HCT116 (cell line): ENCODE measurements around the gene TBC1D13. TPM values are rescaled to one million over a fixed set of nuclear protein-coding genes. Genes with fewer than 3 reads are reported as not detected.

ENCODE experiments used
- ATAC-seq: fragments of 200-7000 bp; cut with Tn5 transposase; 2 replicates; pipeline ENCODE4 v1.9.1; 2020; ENCODE audit warnings: mild to moderate bottlenecking, moderate library complexity
- BruUV-seq: library from RNA; stranded (reverse); fragments of 400-500 nt; replicated peaks from 2 replicates; lab custom pipeline; 2021; lab: Mats Ljungman, UMichigan
- CTCF ChIA-PET: fragments of 300-600 bp; sonication (Branson Sonifier 250); formaldehyde crosslinking; loops from one replicate; lab custom pipeline; 2021; ENCODE audit warnings: antibody characterized with exemption; lab: Charles Lee
- POLR2A ChIA-PET: fragments of 300-600, 350-600 bp; sonication (Branson Sonifier 250); formaldehyde crosslinking; loops from one replicate; lab custom pipeline; 2021; ENCODE audit warnings: antibody characterized with exemption; lab: Charles Lee
- RAD21 ChIA-PET, 2 experiments: fragments of 300-600 bp; sonication (Branson Sonifier 250); formaldehyde crosslinking; loops; one replicate each; lab custom pipeline; 2023; ENCODE audit warnings: low total read pairs in 2 of 2; ENCODE audit not compliant: uncharacterized antibody in 2 of 2, unreplicated experiment in 2 of 2, low non-redundant PET in 1 of 2; lab: Charles Lee
- DNase-seq: peaks from one replicate; pipeline ENCODE4 v3.0.0-alpha.2; 2010; ENCODE audit warnings: low read depth, low spot score
- H2AFZ ChIP-seq: fragments of 200-600 bp; shearing (Covaris generic), sonication (generic); 2 replicates; pipeline ENCODE4 v1.6.1; 2017; ENCODE audit warnings: low read depth, mixed run types, mixed read lengths, antibody characterized with exemption, low read length; ENCODE audit not compliant: poor library complexity, severe bottlenecking
- H3K27ac ChIP-seq: 2 replicates; pipeline ENCODE4 v1.5.1; 2012; ENCODE audit warnings: low read depth, low read length
- H3K27me3 ChIP-seq: fragments of 200-600 bp; sonication (generic); 2 replicates; pipeline ENCODE4 v1.6.1; 2016; ENCODE audit warnings: mixed run types, low read length, mixed read lengths; ENCODE audit not compliant: insufficient read depth
- H3K36me3 ChIP-seq, 2 experiments: fragments of 200-500 bp in 1 of 2; fragments of 200-600 bp in 1 of 2; sonication (Bioruptor generic) in 1 of 2; sonication (generic) in 1 of 2; 2 replicates each; pipeline versions ENCODE4 v1.5.1 to v1.6.1; 2014 to 2016; ENCODE audit warnings: low read length in 2 of 2, inconsistent platforms in 1 of 2, mixed read lengths in 1 of 2, mixed run types in 1 of 2; ENCODE audit not compliant: insufficient read depth in 2 of 2, control insufficient read depth in 1 of 2
- H3K4me1 ChIP-seq, 2 experiments: fragments of 200-600 bp in 1 of 2; sonication (generic) in 1 of 2; 2 replicates each; pipeline versions ENCODE4 v1.5.1 to v1.6.1; 2012 to 2017; ENCODE audit warnings: low read length in 2 of 2, inconsistent platforms in 1 of 2, mild to moderate bottlenecking in 1 of 2, mixed read lengths in 1 of 2, mixed run types in 1 of 2, moderate library complexity in 1 of 2; ENCODE audit not compliant: insufficient read depth in 2 of 2, control insufficient read depth in 1 of 2
- H3K4me2 ChIP-seq: fragments of 200-600 bp; sonication (generic); 2 replicates; pipeline ENCODE4 v1.6.1; 2017; ENCODE audit warnings: mixed run types, low read length, mixed read lengths
- H3K4me3 ChIP-seq, 2 experiments: fragments of 200-600 bp in 1 of 2; sonication (generic) in 1 of 2; replicated peaks in 1 of 2; 2 replicates each; pipeline ENCODE4 v1.5.1; 2011 to 2016; ENCODE audit warnings: low read length in 2 of 2, control low read depth in 1 of 2, low read depth in 1 of 2, mild to moderate bottlenecking in 1 of 2, mixed read lengths in 1 of 2, mixed run types in 1 of 2
- H3K79me2 ChIP-seq: fragments of 200-600 bp; sonication (generic); 2 replicates; pipeline ENCODE4 v1.6.1; 2017; ENCODE audit warnings: mild to moderate bottlenecking, mixed run types, low read length, moderate library complexity, mixed read lengths; ENCODE audit not compliant: insufficient read depth
- H3K9ac ChIP-seq: fragments of 200-600 bp; sonication (generic); 2 replicates; pipeline ENCODE4 v1.6.1; 2016; ENCODE audit warnings: low read length, mixed read lengths
- H3K9me2 ChIP-seq: fragments of 200-600 bp; sonication (generic), shearing (Covaris generic); 2 replicates; pipeline ENCODE4 v1.6.1; 2017; ENCODE audit warnings: mixed run types, mild to moderate bottlenecking, moderate library complexity; ENCODE audit not compliant: insufficient read depth
- H3K9me3 ChIP-seq, 2 experiments: fragments of 200-500 bp in 1 of 2; fragments of 200-600 bp in 1 of 2; sonication (Bioruptor generic) in 1 of 2; sonication (generic) in 1 of 2; 2 replicates each; pipeline ENCODE4 v1.6.1; 2014 to 2017; ENCODE audit warnings: low read length in 2 of 2, mixed read lengths in 2 of 2, inconsistent platforms in 1 of 2, low read depth in 1 of 2, mild to moderate bottlenecking in 1 of 2, mixed run types in 1 of 2, moderate library complexity in 1 of 2; ENCODE audit not compliant: control insufficient read depth in 1 of 2, insufficient read depth in 1 of 2
- H4K20me1 ChIP-seq: fragments of 200-600 bp; sonication (generic), shearing (Covaris generic); 2 replicates; pipeline ENCODE4 v1.6.1; 2017; ENCODE audit warnings: mixed run types, mild to moderate bottlenecking, moderate library complexity; ENCODE audit not compliant: insufficient read depth
- EGR1 ChIP-seq: IDR thresholded peaks from 2 replicates; pipeline ENCODE4 v1.6.1; 2012; ENCODE audit warnings: low read depth
- ELF1 ChIP-seq: IDR thresholded peaks from 2 replicates; pipeline ENCODE4 v1.6.1; 2012; ENCODE audit warnings: low read depth, borderline replicate concordance
- EZH2phosphoT487 ChIP-seq: fragments of 200-600 bp; IDR thresholded peaks from 2 replicates; pipeline ENCODE4 v1.6.1; 2018; ENCODE audit warnings: antibody characterized with exemption, borderline replicate concordance
- FOSL1 ChIP-seq: IDR thresholded peaks from 2 replicates; pipeline ENCODE4 v1.6.1; 2012; ENCODE audit warnings: low read depth
- JUND ChIP-seq: IDR thresholded peaks from 2 replicates; pipeline ENCODE4 v1.6.1; 2012
- POLR2A ChIP-seq: IDR thresholded peaks from 2 replicates; pipeline ENCODE4 v1.7.0; 2011; ENCODE audit warnings: borderline replicate concordance; ENCODE audit not compliant: insufficient read depth, insufficient read length; ENCODE audit errors: extremely low read depth
- POLR2AphosphoS5 ChIP-seq: IDR thresholded peaks from 2 replicates; pipeline ENCODE4 v1.6.1; 2011; ENCODE audit warnings: mild to moderate bottlenecking, low read depth, low read length, moderate library complexity
- RAD21 ChIP-seq: IDR thresholded peaks from 2 replicates; pipeline ENCODE4 v1.6.1; 2012; ENCODE audit warnings: low read depth, mild to moderate bottlenecking
- SIN3A ChIP-seq: IDR thresholded peaks from 2 replicates; pipeline ENCODE4 v1.6.1; 2012; ENCODE audit warnings: low read depth
- SP1 ChIP-seq: IDR thresholded peaks from 2 replicates; pipeline ENCODE4 v1.6.1; 2012; ENCODE audit warnings: low read depth
- TCF7L2 ChIP-seq: IDR thresholded peaks from 2 replicates; pipeline ENCODE4 v1.7.0; 2011; ENCODE audit warnings: borderline replicate concordance, inconsistent platforms; ENCODE audit not compliant: insufficient read depth, insufficient read length; ENCODE audit errors: extremely low read depth
- YY1 ChIP-seq: IDR thresholded peaks from 2 replicates; pipeline ENCODE4 v1.6.1; 2011; ENCODE audit warnings: low read length, low read depth, moderate library complexity, mild to moderate bottlenecking; ENCODE audit not compliant: insufficient replicate concordance; ENCODE audit errors: extremely low read depth
- ZFX ChIP-seq: fragments of 450-650 bp; IDR thresholded peaks from 2 replicates; pipeline ENCODE4 v1.6.1; 2017
- ZNF274 ChIP-seq: fragments of 200-500 bp; sonication (Bioruptor generic); IDR thresholded peaks from 2 replicates; pipeline ENCODE4 v1.6.1; 2014; ENCODE audit warnings: mild to moderate bottlenecking, low read depth, low read length, inconsistent platforms
- intact Hi-C: fragments of 100-400 bp; cut with micrococcal nuclease; formaldehyde crosslinking; loops from 2 replicates; pipeline ENCODE4 v1.10.0; 2022
- total RNA-seq: library from RNA; stranded (reverse); gene quantifications from one replicate; pipeline ENCODE4 v1.2.1, GENCODE V29; 2021; ENCODE audit not compliant: unreplicated experiment
- TF ChIP-seq, protein P1 (sequence below), 3 experiments: fragments of 200-600 bp in 1 of 3; sonication (generic) in 1 of 3; IDR thresholded peaks in 2 of 3; conservative IDR thresholded peaks in 1 of 3; 2 replicates each; pipeline ENCODE4 v1.5.1; 2012 to 2017; ENCODE audit warnings: low read depth in 2 of 3, low read length in 2 of 3, antibody characterized with exemption in 1 of 3, borderline replicate concordance in 1 of 3, control low read depth in 1 of 3, mild to moderate bottlenecking in 1 of 3, mixed read lengths in 1 of 3, mixed run types in 1 of 3, moderate library complexity in 1 of 3; ENCODE audit not compliant: insufficient read depth in 1 of 3
- TF ChIP-seq, protein P2 (sequence below): IDR thresholded peaks from 2 replicates; pipeline ENCODE4 v1.6.1; 2012; ENCODE audit warnings: low read depth
- TF ChIP-seq, protein P3 (sequence below): IDR thresholded peaks from 2 replicates; pipeline ENCODE4 v1.6.1; 2012
- TF ChIP-seq, protein P4 (sequence below): IDR thresholded peaks from 2 replicates; pipeline ENCODE4 v1.6.1; 2012

The TBC1D13 gene
- total RNA-seq, 1 experiment from 2014 or later, result 17.5 TPM

DNA sequence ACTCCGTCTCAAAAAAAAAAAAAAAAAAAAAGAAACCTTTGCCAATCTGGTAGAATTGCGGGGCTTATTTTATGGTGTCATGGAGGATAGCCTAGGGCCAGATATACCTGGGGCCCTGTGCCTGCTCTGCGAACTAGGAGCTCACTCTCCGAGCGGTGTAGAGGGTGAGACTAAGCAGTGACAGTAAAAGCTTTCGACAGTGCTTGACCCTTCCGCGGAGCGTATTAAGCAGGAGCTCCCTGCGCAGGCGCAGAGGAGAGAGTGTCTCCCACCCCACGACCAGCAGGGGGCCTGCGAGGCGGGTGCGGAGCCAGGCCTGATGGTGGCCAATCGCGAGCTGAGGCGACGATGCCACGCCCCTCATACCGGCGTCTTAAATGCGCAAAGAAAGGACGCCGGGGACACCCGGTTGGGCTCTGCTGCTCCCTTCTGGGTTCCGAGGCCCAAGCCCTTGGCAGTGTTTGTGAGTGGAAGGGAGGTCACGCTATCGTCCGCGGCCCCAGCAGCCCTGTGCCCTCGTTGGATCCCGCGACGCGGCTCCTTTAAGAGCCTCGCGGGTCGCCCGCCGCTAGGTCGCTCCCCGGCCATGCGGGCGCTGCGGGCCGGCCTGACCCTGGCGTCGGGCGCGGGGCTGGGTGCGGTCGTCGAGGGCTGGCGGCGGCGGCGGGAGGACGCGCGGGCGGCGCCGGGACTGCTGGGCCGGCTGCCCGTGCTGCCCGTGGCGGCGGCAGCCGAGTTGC is 31.2 kb downstream of the TBC1D13 start, which contains the start of gene ENDOG:
ENDOG (plus strand) TSS at position 402 of the 740 bp plus-strand sequence; CDS start at position 587, 185 bp downstream.
- Histone ChIP-seq H3K27ac (peak within 1 kb of the TSS; percentile 85), H3K9me3 (no peaks in the 10 kb centered on the region), H3K79me2 (no peaks in the 10 kb centered on the region), H3K4me3 (peak within 1 kb of the TSS; percentile 54 to 71), H3K9ac (peak within 1 kb of the TSS; percentile 73), H3K4me1 (peaks cover 12 to 23% of the 10 kb centered on the region in 2 experiments; a peak in 3 of 4 replicates), H4K20me1 (no peaks in the 10 kb centered on the region), H3K9me2 (no peaks in the 10 kb centered on the region), H2AFZ (peak within 1 kb of the TSS; percentile 95), H3K27me3 (no peaks in the 10 kb centered on the region), H3K36me3 (peaks cover 8 to 14% of the 10 kb centered on the region in 2 experiments; a peak in 3 of 4 replicates), H3K4me2 (peak within 1 kb of the TSS; percentile 97)
- ChIA-PET POLR2A (interaction anchor here (0.6 to 1.3 kb wide), 6 partner anchors 12 to 736 kb away, joined by 3 to 9 read pairs (median 4); partner anchors contain the start of gene SPOUT1), RAD21 (interaction anchor here (0.7 to 1.5 kb wide), 5 partner anchors 11 to 109 kb away, joined by 3 to 4 read pairs (median 3); partner anchors contain the start of gene SPOUT1 (in 1 of the 2)), CTCF (interaction anchor here (0.6 to 2.0 kb wide), 18 partner anchors 8 to 564 kb away, joined by 3 to 23 read pairs (median 4); partner anchors contain the start of genes SPOUT1 and ZDHHC12)
- peak; percentile 82 for ATAC-seq
- DNase-seq, result peak; percentile 93
- BruUV-seq, result no TSS peak
- intact Hi-C loops, result no loop called here
- TF ChIP-seq POLR2AphosphoS5 (peak; percentile 98), POLR2A (peak; percentile 96), SP1 (peak; percentile 37; the same call in 1 of the 2 replicates), ZNF274 (no peak), JUND (no peak), EGR1 (no peak), RAD21 (peak; percentile 28; the same call in 1 of the 2 replicates), ELF1 (no peak), TCF7L2 (peak; percentile 39), EZH2phosphoT487 (no peak), SIN3A (peak; percentile 68; the same call in 1 of the 2 replicates), ZFX (peak; percentile 86; the same call in 1 of the 2 replicates), YY1 (peak; percentile 11), FOSL1 (no peak)
- TF ChIP-seq, protein P1, sequence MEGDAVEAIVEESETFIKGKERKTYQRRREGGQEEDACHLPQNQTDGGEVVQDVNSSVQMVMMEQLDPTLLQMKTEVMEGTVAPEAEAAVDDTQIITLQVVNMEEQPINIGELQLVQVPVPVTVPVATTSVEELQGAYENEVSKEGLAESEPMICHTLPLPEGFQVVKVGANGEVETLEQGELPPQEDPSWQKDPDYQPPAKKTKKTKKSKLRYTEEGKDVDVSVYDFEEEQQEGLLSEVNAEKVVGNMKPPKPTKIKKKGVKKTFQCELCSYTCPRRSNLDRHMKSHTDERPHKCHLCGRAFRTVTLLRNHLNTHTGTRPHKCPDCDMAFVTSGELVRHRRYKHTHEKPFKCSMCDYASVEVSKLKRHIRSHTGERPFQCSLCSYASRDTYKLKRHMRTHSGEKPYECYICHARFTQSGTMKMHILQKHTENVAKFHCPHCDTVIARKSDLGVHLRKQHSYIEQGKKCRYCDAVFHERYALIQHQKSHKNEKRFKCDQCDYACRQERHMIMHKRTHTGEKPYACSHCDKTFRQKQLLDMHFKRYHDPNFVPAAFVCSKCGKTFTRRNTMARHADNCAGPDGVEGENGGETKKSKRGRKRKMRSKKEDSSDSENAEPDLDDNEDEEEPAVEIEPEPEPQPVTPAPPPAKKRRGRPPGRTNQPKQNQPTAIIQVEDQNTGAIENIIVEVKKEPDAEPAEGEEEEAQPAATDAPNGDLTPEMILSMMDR (IDR thresholded peaks at IDR 0.05 in 2 of 3, conservative IDR thresholded peaks at IDR 0.05 in 1 of 3; ENCODE audit: borderline replicate concordance in 1 of 3, insufficient read depth in 1 of 3, low read depth in 2 of 3, low read length in 2 of 3), result peak; percentile 46 to 92 (median 70); a peak in 5 of 6 replicates
- TF ChIP-seq, protein P2, sequence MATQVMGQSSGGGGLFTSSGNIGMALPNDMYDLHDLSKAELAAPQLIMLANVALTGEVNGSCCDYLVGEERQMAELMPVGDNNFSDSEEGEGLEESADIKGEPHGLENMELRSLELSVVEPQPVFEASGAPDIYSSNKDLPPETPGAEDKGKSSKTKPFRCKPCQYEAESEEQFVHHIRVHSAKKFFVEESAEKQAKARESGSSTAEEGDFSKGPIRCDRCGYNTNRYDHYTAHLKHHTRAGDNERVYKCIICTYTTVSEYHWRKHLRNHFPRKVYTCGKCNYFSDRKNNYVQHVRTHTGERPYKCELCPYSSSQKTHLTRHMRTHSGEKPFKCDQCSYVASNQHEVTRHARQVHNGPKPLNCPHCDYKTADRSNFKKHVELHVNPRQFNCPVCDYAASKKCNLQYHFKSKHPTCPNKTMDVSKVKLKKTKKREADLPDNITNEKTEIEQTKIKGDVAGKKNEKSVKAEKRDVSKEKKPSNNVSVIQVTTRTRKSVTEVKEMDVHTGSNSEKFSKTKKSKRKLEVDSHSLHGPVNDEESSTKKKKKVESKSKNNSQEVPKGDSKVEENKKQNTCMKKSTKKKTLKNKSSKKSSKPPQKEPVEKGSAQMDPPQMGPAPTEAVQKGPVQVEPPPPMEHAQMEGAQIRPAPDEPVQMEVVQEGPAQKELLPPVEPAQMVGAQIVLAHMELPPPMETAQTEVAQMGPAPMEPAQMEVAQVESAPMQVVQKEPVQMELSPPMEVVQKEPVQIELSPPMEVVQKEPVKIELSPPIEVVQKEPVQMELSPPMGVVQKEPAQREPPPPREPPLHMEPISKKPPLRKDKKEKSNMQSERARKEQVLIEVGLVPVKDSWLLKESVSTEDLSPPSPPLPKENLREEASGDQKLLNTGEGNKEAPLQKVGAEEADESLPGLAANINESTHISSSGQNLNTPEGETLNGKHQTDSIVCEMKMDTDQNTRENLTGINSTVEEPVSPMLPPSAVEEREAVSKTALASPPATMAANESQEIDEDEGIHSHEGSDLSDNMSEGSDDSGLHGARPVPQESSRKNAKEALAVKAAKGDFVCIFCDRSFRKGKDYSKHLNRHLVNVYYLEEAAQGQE, result no peak
- TF ChIP-seq, protein P3, sequence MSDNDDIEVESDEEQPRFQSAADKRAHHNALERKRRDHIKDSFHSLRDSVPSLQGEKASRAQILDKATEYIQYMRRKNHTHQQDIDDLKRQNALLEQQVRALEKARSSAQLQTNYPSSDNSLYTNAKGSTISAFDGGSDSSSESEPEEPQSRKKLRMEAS, result peak; percentile 76
- TF ChIP-seq, protein P4, sequence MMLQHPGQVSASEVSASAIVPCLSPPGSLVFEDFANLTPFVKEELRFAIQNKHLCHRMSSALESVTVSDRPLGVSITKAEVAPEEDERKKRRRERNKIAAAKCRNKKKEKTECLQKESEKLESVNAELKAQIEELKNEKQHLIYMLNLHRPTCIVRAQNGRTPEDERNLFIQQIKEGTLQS, result no peak
